Stimulated activated naive CD4-positive, alpha-beta T cell treated with Interleukin-2 at 50 U/mL for 16 hours (primary cell): ENCODE results near the gene ADAD2.

Experiments used
- DNase-seq: peaks from one replicate; lab custom pipeline; 2025; lab: John Stamatoyannopoulos, UW

The ADAD2 gene

DNA sequence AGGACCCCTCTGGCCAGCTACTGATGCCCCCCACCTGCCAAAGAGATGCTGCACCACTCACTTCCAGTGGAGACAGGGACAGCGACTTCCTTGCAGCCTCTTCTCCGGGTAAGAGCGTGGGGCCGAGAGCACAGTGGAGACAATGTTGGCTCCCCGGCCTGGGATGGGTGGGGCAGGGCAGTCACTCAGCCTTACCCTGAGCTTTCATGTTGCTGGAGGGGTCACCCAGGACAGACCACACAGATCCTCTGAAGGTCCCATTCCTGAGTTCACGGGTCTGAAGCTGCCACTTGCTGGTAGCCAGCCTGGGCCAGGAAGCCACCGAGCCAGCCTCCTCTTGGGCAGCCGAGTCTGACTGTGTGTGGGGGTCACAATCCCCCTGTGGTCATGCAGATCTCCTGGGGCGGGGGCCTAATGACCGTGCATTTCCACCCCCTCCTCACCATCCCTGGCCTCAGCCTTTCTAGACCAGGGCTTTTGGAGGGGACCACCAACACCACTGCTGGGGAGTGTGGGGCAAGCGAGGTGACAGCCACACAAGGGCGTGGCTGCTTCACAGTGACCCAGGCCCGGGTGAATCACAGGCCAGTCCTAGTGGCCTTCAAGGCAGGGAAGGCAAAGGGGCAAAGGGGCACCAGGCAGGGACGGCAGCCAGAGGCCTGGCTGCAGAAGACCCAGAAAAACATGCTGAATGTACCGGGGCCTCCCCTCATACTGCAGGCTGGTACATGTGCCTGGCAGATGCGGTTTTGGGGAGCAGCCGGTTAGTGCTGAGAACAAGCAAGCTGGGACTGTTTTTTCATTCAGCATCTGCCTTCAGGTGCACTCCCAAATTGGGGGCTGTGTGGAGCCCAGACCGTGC lies 14.5 kb upstream of the ADAD2 start:
- no peak for DNase-seq

DNA sequence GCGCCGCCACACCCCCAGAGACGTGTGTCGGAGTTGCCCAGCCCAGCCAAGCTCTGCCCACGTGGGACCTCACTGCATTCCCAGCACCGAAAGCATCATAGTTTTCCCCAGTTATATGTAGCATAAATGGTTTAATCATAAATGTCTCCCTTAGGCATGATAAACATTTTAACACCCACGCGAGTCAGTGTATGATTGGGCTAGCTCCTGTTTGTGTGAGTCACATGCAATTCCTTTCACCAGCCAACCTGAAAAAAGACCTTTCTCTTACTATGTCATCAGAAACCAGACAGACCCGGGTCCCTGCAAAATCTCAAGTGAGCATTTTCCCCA lies 13.2 kb upstream of the ADAD2 start:
- DNase-seq: no peak

DNA sequence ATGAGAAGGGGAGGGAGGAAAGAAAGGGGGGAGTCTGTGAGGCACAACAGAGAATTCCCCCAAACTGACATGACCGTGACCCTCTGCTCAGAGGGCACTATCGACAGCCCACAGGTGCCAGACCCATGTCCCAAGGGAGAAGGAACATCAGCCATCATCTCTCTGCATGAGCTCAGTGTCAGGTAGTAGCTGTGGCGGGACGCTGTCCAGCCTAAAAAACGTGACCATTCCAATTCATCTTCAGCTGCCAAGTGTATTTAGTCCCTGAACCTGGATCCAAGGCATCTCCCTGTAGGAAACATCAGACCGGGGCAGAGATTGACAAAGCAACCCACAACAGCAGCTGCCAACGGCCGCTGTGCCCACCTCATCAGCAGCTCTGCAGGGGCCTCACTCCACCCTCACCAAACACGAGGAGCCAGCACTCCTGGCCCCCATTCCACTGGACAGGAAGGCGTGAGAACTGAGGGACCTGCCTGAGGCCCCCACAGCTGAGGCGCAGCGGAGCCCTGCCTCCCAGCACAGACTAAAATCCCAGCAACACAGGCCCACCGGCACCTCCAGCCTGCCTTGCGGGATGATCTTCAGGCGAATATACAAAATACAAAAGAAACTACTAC lies 12.7 kb upstream of the ADAD2 start:
- no peak for DNase-seq

DNA sequence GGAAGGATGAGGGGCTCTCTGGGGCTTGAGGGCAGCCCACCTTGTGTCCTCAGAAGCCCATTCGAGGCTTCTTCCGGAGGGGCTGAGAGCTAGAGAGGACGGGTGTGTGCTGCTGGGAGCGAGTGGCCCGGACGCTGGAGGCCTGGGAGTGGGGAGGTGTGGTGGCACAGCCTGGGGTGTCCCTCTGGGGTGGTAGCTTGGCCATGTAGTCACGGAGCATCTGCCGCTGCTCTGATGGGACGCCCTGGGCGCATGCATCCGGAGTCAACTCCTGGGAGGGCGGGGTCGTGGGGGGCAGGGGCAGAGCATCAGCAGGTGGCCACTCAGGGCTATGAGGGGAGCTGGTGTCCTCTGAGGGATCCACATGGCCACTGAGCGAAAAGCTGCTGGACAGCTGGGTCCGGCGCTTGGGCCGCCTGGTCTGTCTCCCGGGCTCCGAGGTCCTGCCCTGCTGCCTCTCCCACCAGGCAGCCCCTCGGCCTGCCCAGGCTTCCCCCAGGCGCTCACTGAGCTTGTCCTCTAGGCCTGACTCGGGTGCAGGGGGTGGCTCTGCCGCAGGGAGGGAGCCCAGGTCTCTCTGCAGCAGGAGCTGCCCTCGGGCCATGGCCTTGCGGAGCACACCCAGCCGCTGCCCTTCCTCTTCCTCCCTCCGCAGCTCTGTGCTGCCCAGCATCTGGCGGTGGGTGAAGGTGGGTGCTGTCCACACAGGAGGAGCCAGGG lies 11.9 kb upstream of the ADAD2 start:
- no peak for DNase-seq

DNA sequence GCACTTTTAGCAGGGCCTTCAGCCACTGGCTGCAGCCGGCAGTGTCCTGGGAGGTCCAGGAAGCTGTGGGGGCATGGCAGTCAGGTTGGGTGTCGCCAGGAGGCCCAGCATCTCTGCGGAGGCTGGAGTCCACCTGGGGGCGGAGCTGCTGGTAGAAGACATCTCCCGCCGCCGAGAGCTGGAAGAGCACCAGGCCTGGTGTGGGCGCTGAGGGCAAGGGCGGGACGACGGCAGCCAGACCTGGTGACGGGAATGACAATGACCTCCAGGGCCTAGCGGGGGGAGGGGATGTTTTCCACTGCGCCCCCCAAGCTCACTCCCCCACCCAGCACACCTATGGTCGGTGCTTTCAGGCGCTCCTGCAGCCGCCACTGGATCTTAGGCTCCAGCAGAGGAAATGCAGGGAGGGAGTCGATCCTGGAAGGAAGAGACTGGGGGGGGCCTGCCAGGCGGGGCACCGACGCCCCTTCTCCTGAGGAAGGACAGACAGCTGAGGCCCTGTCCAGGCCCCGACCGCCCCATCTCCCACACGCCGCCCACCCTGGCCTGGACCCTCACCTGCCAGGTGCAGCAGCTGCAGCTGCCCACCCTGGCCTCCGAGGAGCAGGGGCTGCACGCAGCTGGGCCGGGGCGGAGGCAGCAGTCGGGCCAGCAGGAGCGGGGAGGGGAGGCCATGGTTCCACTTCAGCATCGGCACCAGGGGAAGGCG lies 11.2 kb upstream of the ADAD2 start:
- no peak for DNase-seq

DNA sequence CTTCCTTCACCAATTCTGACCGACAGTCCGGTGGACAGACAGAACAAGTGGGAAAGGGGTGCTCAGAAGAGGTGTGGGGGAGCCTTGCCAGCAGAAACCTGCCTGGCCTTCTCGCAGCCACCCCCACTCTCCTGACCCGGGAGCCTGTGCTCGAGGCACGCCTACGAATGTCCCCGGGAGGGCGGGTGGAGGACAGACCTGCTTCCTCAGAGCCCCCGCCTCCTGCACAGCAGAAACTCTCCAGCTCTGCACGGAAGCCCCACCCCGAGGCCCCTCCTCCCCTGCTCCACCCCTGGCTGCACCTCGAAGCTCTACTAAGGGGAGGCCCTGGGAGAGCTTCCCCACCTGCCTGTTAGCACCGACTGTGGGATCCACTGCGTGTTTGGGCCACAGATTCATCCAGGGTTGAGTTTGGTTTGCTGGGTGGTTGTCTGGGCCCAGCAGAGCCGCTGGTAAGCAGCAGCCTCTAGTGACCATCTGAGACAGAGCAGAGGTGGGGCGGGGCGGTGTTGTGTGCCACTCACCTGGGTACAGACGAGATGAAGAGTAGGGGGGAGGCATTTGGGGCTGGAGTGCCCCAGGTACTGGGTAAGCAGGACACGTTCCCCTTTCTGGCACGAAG lies 10.3 kb upstream of the ADAD2 start:
- DNase-seq: no peak

DNA sequence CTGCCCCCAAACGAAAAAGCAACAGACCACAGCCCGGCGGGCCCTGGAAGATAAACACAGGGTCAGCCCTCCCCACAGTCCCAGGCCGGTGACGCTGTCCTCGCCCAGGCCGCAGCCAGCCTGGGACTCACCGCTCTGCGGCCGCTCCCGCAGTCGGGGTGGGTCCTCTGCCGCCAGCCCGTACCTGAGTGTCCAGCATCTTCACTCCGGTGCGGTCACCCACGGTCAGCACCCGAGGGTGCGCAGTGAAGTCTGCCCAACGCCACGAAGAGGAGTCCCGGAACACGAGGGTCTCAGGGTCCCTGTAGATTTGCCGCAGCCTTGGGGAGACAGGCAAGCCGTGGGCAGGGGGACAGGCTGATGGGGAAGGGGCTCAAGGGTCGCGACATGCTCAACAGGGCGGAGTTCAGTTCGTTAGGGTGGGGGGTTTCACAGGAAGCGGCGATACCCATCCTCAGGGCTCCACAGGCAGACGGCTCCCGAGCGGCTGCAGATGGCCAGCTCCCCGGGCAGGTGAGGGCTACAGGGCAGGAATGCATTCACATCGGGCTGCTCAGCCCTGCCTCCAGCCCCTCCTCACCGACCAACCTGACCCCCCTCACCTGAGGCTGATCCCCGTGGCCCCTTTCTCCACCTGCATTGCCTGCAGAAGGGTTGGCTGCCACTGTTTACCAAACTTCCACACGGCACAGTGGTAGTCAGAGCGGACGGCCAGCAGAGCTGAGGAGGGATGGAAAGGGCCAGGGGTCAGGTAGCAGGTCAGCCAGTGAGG lies 9.6 kb upstream of the ADAD2 start:
- DNase-seq: no peak

DNA sequence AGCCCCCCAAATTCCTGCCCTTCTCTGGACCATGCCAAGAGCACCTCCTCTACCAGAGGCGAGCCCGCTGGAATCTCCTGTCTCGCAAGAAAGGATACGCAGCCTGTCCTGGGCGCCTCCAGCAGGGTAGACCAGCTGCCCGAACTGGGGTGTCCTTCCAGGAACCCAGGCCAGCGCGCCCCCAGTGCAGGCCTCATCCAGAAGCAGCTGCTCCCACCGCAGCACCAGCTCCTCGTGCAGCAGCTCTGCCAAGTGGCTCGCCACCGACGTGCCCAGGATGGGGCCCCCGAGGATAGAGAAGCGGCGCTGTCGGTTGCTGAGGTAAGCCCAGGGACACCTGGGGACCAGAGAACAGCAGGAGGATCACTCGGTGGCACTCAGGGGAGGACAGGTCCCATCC lies 8.9 kb upstream of the ADAD2 start:
- DNase-seq: no peak

DNA sequence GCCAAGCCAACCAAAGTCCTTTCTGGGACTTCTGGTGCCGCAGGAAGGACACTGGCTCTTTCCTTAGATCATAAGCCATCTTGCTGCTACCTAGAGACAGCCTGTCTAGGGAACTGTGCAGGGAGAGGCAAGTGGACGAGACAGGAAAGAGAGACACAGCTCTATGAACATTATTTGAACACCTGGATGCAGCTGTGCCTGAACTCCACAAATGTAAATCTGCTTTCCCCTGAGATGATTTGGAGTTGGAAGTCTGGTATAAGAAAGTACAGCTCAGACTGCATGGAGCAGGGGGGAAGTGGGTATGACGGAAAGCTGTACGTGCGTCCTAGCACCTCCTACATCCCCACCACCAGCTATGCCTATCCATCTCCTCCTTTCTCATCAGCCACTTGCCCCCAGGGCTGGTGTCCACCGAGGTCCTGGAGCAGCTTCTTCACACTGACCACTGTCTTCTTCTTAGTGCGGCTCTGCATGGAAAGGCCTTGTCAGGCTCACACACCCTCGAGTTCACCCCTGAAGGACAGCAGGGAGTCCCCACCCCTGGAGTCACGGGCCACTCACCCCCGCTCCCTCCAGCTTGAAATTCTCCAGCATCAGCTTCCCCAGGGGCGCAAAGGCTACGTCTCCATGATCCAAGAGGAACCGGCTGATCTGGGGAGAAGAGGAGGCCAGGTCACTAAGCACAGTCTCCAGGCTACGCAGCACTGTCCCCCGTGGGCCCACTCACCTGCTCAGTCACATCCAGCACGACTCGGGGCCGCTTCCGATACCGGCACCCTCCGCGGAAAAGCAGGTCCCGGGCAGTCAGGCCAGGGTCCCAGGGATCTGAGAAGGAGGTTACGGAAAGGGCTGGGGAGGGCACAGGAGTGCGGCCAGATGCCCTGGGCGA lies 8.0 kb upstream of the ADAD2 start:
- no peak for DNase-seq

DNA sequence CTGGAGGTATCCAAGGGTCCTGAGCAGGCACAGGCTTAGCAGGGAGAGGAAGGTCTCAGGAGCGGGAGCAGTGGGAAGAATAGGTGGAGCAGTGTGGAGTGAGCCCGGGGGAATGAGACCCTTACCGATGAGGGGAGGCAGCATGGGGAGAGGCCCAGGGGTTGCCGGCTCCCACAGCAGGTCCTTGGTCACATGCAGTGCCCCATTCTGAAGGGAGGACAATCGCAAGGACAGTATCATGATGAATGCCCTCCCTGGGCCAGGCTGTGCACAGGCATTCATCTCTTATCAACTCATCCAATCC lies 7.4 kb upstream of the ADAD2 start:
- DNase-seq: no peak

DNA sequence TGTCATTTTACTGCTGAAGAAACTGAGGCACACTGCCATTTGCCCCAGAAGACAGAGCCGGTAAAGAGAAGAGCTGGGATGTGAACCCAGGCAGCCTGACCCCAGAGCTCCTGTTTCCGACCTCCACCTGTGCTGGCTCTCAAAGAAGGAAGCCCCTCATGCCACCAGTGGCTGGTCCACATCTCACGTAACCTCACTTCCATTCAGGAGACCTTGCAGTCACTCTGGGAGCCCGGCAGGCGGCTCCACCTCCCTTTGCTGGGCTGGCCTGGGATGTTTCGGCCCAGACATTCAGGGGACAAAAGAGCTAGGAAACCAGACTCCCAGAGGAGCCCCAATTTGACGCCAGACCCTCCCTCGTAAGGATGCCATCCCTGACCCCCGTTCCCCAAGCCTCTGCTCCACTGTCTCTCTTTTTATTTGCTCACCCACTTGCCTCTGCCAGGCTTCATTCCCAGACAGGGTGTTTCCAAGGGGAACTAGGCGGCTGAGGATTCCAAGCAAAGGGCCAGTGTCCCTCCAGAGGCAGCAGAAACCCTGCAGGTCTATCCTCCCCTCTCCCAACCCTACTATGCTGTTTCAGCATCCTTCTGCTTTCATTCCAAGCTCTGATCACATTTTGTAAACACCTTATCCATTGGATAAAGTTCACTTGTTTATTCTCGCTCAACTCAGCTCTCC lies 6.9 kb upstream of the ADAD2 start:
- no peak for DNase-seq

DNA sequence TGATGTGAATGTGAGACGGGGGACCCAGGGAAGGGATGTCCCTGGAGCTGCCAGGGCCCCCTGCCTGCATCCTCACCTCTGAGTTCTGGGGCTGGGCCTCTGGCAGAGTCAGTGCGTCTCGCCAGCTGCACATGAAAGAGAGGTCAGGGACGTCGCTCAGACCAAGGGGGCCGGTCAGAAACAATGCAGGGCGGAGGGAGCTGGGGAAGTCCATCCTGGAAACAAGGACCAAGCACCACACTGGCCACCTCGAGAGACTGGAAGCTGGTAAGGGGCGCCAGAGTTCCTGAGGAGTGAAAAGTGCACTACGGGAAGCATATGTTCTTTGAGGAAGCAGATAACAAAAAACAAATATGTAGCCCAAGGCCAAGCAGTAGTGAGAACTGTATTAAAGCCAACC lies 6.2 kb upstream of the ADAD2 start:
- DNase-seq: no peak

DNA sequence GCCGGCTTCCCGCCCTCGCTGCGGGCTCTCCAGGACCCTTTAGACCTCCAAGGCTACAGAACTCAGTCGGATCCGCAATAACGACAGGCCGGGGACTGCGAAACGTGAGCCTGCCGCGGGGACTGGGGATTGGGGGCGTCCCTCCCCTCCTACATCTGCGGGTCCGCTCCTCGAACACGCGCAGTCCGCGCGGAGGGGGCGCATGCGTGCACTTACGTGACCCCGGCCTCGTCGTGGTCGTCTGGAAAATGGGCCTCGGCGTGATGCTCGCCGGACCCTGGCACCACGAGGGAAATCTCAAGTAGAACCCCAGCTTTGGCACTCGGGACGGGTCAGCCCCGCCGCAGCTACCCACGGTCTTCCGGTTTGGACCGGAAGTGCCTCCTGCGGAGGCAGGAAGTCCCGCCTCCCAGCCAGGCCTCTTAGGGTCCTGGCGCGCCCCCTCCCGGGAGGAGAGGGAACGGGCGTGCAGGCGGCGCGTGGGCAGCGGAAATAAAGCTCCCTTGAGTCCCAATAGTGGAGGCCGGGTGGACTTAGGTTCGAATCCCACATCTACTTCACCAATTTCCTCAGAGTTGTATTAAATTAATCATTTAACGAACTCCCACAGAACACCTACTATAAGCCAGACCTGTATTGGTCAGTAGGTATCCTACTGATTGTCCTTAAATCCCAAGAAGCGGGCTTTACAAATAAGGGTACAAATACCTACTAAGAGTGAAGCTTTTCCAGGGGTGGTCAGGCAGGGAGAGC lies 4.1 kb upstream of the ADAD2 start, which contains the start of gene TAF1C:
Gene TAF1C, minus strand, starts transcription at position 373 of the 753 bp plus-strand sequence. CDS start 2,069 bp downstream, outside the sequence.
- DNase-seq: peak; percentile 81

DNA sequence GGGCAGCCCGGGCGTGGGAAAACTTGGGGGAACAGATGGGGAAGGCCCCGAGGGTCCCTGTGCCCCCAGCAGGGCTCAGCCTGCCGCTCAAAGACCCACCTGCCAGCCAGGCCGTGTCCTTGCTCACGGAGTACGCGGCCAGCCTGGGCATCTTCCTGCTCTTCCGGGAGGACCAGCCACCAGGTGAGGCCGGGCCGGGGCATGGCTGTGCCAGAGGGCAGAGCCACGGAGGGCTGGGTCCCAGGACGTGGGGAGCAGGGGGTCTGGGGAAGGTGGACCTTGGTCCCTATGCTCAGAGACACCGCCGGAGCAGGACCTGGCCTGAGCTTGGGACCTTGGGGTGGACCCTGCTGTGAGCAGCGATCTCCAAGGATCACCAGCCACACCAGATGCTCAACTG lies 509 bp downstream of the ADAD2 start:
- DNase-seq: no peak

DNA sequence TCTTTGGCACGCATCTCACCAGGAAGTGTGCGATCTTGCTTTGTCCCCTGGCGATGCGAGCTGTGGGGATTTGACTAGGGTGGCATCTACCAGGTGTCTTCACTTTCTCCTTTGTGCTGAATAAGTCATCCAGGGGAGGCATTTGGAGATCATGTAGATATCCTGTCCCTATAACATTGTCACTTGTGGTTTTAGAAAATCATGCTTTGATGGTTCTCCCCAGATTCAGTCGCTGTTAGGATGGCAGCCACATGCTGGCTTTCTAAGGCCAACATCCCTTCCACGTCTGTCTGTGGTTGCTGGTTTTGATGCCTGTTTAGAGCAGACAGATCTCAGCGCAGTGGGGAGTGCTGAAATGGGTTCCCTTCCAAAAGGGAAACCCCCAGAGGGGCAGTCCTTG lies 2.5 kb downstream of the ADAD2 start:
- DNase-seq: no peak

DNA sequence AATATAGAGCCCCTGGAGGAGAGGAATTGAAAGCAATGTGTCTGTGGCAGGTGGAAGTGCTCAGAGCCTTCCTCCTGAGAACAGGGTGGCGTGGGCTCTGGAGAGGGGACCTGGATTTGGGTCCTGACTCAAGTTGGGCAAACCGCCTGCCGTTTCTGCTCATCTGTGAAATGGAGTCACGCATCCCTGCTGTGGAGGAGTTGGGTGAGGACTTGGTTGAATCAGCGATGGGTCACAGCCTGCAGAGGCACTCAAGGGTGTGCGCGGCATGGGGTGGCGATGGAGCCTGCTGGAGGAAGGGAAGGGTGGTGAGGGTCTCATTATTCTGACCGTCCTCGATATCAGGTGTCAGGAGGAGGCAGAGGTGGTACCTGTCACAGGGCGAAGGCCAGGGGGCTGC lies 3.1 kb downstream of the ADAD2 start:
- DNase-seq: no peak

DNA sequence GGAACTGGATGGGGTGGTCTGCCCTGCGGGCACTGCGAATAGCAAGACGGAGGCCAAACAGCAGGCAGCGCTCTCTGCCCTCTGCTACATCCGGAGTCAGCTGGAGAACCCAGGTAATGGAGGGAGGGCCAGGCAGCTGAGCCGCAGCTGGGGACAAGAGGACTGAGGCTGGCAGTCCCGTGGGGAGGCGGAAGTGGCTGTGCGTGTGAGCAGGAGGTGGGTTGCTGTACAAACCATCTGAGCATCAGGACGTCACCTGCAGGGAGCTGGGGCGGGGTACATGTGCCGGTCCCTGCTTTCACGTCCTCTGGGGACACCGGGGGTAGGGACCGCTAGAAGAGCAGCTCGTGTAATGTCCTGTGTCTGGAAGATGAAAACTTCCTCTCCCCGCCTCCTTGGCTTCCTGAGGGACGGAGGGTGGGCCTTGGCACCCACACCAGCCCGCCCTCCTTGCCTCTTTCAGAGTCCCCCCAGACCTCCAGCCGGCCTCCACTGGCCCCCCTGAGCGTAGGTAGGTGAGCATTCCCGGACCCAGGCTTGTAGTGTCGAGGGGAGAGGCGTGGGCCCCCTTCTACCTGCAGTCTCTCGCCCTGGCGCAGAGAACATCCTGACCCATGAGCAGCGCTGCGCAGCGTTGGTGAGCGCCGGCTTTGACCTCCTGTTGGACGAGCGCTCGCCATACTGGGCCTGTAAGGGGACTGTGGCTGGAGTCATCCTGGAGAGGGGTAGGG lies 3.7 kb downstream of the ADAD2 start:
- no peak for DNase-seq
